K562 (cell line): ENCODE data around the gene PPP2R1A. TPM values are rescaled to one million over a fixed set of nuclear protein-coding genes. Genes with fewer than 3 reads are reported as not detected.

ENCODE experiments used
- CHD2 ChIP-seq: IDR thresholded peaks from 2 replicates; pipeline ENCODE4 v1.6.1; 2011; ENCODE audit warnings: low read depth, low read length
- KDM4B ChIP-seq, 2 experiments: fragments of 450-650 bp in 1 of 2; sonication (generic) in 1 of 2; IDR thresholded peaks; 2 replicates each; pipeline ENCODE4 v1.6.1; 2016 to 2017; ENCODE audit warnings: borderline replicate concordance in 2 of 2, antibody characterized with exemption in 1 of 2, low read depth in 1 of 2, mild to moderate bottlenecking in 1 of 2
- L3MBTL2 ChIP-seq: fragments of 450-650 bp; IDR thresholded peaks from 2 replicates; pipeline ENCODE4 v1.6.1; 2016; ENCODE audit warnings: mild to moderate bottlenecking, moderate library complexity
- RFX5 ChIP-seq: IDR thresholded peaks from 2 replicates; pipeline ENCODE4 v1.6.1; 2011; ENCODE audit warnings: low read depth, mild to moderate bottlenecking, improper control_type of control experiment, low read length
- polyA plus RNA-seq, 8 experiments: library from polyadenylated mRNA; depleted of rRNA in 4 of 8; stranded (reverse) in 5 of 8; unstranded in 3 of 8; fragments of >200 nt; fragmentation: Nextera tagmentation in 2 of 8; fragmentation: Illumina TruSeq in 1 of 8; extraction: Ambion mirVana in 2 of 8; extraction: Trizol in 1 of 8; gene quantifications; 2 replicates each; pipeline versions ENCODE4 v1.2.1 to v1.2.3, GENCODE V29; 2011 to 2014; ENCODE audit warnings: inconsistent platforms in 1 of 8, missing spikeins in 1 of 8
- total RNA-seq, 7 experiments: library from RNA; depleted of rRNA in 6 of 7; stranded (reverse); fragments of >200 nt in 6 of 7; fragmentation: Illumina TruSeq in 2 of 7; extraction: Trizol in 2 of 7; gene quantifications; 2 replicates each; pipeline versions ENCODE4 v1.2.1 to v1.2.3, GENCODE V29; 2011 to 2021; ENCODE audit warnings: low replicate concordance in 1 of 7
- TF ChIP-seq, protein P1 (sequence below): fragments of 250-450 bp; sonication (Bioruptor Pico); IDR thresholded peaks from 2 replicates; pipeline ENCODE4 v1.8.0; 2022; ENCODE audit warnings: moderate library complexity, mild to moderate bottlenecking, inconsistent platforms
- TF ChIP-seq, protein P2 (sequence below): sonication (generic); formaldehyde crosslinking; IDR thresholded peaks from 2 replicates; pipeline ENCODE4 v1.8.0; 2022; ENCODE audit warnings: mild to moderate bottlenecking, missing genetic modification reagents
- TF ChIP-seq, protein P3 (sequence below): sonication (generic); formaldehyde crosslinking; IDR thresholded peaks from 2 replicates; pipeline ENCODE4 v1.9.0; 2022; ENCODE audit warnings: mild to moderate bottlenecking, missing genetic modification reagents
- TF ChIP-seq, protein P4 (sequence below), 2 experiments: fragments of 450-650 bp; IDR thresholded peaks; 2 replicates each; pipeline ENCODE4 v1.6.1; 2016; ENCODE audit warnings: mild to moderate bottlenecking in 2 of 2, borderline replicate concordance in 1 of 2, low read depth in 1 of 2, moderate library complexity in 1 of 2

The PPP2R1A gene
- total and polyA plus RNA-seq, 9 of the 15 experiments (the other 6 are each of a cell fraction or from before 2014, with no cell fraction given): 10.1 to 211 (median 70.1) TPM

DNA sequence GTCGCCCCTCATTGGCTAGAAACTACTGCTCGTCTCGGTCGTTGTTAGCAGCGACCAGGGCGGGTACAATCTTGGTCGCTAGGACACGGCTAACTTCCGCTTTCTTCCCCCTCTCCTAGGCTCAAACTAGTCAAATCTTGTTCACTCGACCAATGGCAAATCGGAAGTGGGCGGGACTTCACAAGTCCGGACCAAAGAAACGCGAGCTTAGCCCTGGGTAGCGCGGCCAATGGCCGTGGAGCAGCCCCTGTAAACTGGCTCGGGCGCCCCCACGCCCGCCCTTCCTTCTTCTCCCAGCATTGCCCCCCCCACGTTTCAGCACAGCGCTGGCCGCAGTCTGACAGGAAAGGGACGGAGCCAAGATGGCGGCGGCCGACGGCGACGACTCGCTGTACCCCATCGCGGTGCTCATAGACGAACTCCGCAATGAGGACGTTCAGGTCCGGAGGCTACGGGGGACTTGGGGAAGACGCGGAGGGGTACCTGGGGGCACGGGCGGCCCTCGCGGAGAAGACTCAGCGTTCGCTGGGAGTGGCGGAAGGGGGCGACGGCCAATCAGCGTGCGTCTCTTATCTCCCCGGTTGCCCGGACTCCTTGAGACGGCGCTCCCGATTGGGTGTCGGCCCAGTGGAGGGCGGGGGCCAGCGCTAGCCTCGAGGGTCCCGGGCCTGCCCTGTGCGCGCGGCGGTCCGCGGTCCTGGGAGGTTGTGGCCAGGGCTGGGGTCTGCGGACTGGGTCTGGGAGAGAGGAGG, at the start of gene PPP2R1A (continued):
- TF ChIP-seq, protein P1, sequence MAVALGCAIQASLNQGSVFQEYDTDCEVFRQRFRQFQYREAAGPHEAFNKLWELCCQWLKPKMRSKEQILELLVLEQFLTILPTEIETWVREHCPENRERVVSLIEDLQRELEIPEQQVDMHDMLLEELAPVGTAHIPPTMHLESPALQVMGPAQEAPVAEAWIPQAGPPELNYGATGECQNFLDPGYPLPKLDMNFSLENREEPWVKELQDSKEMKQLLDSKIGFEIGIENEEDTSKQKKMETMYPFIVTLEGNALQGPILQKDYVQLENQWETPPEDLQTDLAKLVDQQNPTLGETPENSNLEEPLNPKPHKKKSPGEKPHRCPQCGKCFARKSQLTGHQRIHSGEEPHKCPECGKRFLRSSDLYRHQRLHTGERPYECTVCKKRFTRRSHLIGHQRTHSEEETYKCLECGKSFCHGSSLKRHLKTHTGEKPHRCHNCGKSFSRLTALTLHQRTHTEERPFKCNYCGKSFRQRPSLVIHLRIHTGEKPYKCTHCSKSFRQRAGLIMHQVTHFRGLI (CRISPR knock-in tag): no peak
- TF ChIP-seq KDM4B (IDR thresholded peaks at IDR 0.05; ENCODE audit: borderline replicate concordance in 2 of 2, low read depth in 1 of 2) (peak in 1 of 2 experiments; percentile 36; a peak in 1 of 4 replicates), L3MBTL2 (peak; percentile 33; the same call in 1 of the 2 replicates), RFX5 (no peak), CHD2 (peak; percentile 63)
- TF ChIP-seq, protein P2, sequence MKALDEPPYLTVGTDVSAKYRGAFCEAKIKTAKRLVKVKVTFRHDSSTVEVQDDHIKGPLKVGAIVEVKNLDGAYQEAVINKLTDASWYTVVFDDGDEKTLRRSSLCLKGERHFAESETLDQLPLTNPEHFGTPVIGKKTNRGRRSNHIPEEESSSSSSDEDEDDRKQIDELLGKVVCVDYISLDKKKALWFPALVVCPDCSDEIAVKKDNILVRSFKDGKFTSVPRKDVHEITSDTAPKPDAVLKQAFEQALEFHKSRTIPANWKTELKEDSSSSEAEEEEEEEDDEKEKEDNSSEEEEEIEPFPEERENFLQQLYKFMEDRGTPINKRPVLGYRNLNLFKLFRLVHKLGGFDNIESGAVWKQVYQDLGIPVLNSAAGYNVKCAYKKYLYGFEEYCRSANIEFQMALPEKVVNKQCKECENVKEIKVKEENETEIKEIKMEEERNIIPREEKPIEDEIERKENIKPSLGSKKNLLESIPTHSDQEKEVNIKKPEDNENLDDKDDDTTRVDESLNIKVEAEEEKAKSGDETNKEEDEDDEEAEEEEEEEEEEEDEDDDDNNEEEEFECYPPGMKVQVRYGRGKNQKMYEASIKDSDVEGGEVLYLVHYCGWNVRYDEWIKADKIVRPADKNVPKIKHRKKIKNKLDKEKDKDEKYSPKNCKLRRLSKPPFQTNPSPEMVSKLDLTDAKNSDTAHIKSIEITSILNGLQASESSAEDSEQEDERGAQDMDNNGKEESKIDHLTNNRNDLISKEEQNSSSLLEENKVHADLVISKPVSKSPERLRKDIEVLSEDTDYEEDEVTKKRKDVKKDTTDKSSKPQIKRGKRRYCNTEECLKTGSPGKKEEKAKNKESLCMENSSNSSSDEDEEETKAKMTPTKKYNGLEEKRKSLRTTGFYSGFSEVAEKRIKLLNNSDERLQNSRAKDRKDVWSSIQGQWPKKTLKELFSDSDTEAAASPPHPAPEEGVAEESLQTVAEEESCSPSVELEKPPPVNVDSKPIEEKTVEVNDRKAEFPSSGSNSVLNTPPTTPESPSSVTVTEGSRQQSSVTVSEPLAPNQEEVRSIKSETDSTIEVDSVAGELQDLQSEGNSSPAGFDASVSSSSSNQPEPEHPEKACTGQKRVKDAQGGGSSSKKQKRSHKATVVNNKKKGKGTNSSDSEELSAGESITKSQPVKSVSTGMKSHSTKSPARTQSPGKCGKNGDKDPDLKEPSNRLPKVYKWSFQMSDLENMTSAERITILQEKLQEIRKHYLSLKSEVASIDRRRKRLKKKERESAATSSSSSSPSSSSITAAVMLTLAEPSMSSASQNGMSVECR (CRISPR knock-in tag): peak; percentile 83; the same call in 1 of the 2 replicates
- TF ChIP-seq, protein P3, sequence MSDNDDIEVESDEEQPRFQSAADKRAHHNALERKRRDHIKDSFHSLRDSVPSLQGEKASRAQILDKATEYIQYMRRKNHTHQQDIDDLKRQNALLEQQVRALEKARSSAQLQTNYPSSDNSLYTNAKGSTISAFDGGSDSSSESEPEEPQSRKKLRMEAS: 0 out of 2 replicates have a peak, but pooled peaks have one; percentile 9
- TF ChIP-seq, protein P4, sequence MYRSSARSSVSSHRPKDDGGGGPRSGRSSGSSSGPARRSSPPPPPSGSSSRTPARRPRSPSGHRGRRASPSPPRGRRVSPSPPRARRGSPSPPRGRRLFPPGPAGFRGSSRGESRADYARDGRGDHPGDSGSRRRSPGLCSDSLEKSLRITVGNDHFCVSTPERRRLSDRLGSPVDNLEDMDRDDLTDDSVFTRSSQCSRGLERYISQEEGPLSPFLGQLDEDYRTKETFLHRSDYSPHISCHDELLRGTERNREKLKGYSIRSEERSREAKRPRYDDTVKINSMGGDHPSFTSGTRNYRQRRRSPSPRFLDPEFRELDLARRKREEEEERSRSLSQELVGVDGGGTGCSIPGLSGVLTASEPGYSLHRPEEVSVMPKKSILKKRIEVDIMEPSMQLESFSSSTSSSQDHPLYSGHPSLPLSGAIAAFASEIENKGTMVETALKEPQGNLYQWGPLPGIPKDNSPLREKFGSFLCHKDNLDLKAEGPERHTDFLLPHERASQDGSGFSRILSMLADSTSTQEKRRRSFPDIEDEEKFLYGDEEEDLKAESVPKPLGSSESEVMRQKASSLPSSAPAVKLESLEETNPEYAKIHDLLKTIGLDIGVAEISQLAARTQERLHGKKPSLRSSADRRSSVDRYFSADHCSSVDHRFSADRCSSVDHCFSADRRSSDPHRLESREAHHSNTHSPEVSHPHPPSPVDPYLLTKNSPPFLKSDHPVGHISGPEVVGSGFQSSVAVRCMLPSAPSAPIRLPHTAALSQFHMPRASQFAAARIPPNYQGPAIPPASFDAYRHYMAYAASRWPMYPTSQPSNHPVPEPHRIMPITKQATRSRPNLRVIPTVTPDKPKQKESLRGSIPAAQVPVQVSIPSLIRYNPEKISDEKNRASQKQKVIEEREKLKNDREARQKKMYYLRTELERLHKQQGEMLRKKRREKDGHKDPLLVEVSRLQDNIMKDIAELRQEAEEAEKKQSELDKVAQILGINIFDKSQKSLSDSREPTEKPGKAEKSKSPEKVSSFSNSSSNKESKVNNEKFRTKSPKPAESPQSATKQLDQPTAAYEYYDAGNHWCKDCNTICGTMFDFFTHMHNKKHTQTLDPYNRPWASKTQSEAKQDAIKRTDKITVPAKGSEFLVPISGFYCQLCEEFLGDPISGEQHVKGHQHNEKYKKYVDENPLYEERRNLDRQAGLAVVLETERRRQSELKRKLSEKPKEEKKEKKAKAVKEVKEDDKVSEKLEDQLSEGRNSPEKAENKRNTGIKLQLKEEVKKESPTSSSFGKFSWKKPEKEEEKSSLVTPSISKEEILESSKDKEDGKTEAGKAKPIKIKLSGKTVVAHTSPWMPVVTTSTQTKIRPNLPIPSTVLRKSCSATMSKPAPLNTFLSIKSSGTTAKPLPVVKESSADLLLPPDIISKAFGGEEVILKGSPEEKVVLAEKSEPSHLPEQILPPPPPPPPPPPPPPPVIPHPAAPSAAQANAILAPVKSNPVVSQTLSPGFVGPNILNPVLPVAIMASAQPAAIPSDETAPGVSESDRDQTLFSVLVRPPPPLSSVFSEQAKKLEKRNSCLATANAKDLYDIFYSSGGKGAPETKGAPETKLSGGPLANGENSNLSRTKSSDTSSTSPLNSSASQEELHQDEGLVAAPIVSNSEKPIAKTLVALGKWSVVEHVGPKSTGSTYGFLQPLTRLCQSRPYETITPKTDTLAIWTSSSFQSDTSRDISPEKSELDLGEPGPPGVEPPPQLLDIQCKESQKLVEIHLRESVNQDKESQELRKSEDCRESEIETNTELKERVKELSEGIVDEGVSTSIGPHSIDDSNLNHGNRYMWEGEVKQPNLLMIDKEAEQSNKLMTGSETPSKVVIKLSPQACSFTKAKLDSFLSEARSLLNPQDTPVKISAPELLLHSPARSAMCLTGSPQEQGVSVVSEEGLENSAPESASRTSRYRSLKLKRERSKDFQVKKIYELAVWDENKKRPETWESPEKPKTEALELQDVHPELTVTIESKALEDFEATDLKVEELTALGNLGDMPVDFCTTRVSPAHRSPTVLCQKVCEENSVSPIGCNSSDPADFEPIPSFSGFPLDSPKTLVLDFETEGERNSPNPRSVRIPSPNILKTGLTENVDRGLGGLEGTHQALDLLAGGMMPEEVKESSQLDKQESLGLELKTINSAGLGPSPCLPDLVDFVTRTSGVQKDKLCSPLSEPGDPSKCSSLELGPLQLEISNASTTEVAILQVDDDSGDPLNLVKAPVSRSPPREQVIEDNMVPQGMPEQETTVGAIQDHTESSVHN (IDR thresholded peaks at IDR 0.05; ENCODE audit: borderline replicate concordance in 1 of 2, low read depth in 1 of 2): no peak
